Measurements from ENCODE around the gene C1orf105. TPM values are rescaled to one million over a fixed set of nuclear protein-coding genes. Genes with fewer than 3 reads are reported as not detected.

C1orf105 gene
- total and polyA plus RNA-seq, 8 donors: 0.37 TPM; not detected in 7

DNA sequence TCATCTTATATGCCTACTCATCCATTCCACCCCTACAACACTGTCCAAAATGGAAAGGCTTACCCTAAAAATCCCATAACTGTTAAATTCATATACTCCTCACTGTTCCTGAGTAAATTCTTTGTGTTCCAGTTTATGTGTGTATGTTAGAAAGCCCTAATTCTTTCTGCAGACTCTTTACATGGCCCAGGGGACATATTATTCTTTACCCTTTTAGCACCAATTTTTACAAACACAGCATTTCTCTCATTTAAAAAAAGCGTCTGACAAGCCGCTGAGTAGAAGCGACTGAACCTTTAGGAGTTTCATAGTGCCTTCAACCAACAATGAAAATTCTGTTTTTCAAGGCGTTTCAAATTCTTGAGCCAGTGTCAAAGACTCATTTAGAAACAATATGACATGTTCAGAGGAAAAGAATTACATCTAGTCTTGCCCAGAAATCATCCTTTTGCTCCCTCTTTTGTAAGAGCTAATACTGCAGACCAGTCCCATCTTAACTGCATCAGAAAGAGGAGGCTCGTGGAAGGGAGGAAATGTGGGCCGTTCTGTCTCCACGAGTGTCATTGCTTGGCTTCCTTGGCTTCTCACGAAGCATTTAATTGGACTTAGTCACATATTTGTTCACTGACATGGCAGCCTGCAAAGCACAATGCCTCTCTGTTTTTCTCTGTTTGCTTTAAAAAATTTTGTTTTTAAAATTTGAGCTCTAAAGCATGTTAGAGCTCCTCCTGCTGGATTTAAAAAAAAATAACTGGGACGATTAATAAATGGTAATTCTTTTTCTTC lies 21.3 kb upstream of the C1orf105 start:
- 35 to 44% (median 38%) methylated on average over 9 of the region's 9 CpGs for WGBS, 5 donors
- H3K27ac ChIP-seq: peak overlapping the region in 4 of 5 donors; percentile 23 to 72 (median 49)
- peak; percentile 28 to 90 for DNase-seq
- H3K27me3 ChIP-seq: no peaks in the 10 kb centered on the region
- intact Hi-C loops (cut with DNase I; ENCODE audit: low total_unique reads): no loop called here
- H3K4me1 ChIP-seq: peaks cover 6 to 48% (median 28%) of the 10 kb centered on the region in 4 donors
- no peak for TF ChIP-seq POLR2A (IDR thresholded peaks at IDR 0.05)
- peak in 2 of 3 donors; percentile 30 to 72 for TF ChIP-seq POLR2AphosphoS5 (IDR thresholded peaks at IDR 0.05)
- TF ChIP-seq, protein P1, sequence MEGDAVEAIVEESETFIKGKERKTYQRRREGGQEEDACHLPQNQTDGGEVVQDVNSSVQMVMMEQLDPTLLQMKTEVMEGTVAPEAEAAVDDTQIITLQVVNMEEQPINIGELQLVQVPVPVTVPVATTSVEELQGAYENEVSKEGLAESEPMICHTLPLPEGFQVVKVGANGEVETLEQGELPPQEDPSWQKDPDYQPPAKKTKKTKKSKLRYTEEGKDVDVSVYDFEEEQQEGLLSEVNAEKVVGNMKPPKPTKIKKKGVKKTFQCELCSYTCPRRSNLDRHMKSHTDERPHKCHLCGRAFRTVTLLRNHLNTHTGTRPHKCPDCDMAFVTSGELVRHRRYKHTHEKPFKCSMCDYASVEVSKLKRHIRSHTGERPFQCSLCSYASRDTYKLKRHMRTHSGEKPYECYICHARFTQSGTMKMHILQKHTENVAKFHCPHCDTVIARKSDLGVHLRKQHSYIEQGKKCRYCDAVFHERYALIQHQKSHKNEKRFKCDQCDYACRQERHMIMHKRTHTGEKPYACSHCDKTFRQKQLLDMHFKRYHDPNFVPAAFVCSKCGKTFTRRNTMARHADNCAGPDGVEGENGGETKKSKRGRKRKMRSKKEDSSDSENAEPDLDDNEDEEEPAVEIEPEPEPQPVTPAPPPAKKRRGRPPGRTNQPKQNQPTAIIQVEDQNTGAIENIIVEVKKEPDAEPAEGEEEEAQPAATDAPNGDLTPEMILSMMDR (IDR thresholded peaks at IDR 0.05): peak in 5 of 7 experiments; percentile 28 to 67 (median 48)
- no peaks in the 10 kb centered on the region for H3K9me3 ChIP-seq
- no peaks in the 10 kb centered on the region for H3K36me3 ChIP-seq
- H3K4me3 ChIP-seq: no peak overlapping the region

DNA sequence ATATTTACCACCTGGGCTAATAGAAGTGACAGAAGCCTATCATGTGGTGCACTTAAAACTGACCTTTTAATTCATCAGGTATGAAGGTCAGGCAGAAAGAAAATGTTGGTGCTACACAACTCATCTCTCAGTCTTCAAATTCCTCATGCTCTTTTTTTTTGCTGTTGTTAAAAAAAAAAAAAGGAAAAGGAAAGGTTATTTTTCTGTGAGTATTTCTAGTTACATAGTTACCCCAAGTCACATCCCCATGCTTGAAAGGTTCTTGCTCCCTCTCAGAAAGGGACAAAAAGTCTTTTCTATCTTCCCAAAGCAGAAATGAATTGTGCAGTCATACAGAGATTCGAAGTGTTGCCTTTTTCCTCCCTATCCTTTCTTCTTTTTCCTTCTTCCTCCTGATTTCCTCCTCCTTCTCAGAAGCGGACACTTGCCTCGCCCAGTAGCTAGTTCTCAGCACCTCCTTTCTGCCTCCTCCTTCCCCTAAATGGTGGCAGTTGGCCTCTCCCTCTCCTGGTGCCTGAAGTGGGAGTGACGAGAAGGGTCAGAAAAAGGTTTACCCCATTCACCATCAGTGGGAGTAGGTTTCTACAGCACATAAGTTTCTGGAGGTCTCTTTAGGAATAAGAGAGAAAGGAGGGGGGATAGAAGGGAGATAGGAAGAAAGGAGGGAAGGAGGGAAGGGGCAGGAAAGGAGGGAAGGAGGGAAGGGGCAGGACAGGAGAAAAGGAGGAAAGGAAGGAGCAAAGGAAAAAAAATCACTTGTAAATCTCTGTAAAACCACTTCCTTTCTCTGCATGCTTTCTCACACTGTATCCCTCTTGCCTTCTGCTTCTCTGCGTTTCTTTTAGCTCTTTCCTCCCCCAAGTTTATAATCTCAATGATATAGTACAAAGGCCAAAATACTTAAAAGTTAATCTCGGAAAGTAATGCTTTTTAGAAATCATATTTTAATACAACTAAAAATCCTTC lies 20.4 kb upstream of the C1orf105 start:
- H3K4me3 ChIP-seq: no peak overlapping the region
- TF ChIP-seq EP300 (IDR thresholded peaks at IDR 0.05): no peak
- TF ChIP-seq, protein P1 (IDR thresholded peaks at IDR 0.05): no peak
- TF ChIP-seq POLR2AphosphoS5 (IDR thresholded peaks at IDR 0.05): no peak
- TF ChIP-seq POLR2A (IDR thresholded peaks at IDR 0.05): no peak
- no peaks in the 10 kb centered on the region for H3K36me3 ChIP-seq
- no peaks in the 10 kb centered on the region for H3K27me3 ChIP-seq
- intact Hi-C loops (cut with DNase I; ENCODE audit: low total_unique reads): loop anchor here (10.0 kb wide), 1 partner anchor 315 kb away; no protein-coding TSS in a partner anchor
- 47 to 70% (median 55%) methylated on average over 6 of the region's 6 CpGs for WGBS, 5 donors
- H3K4me1 ChIP-seq: peaks cover 0 to 39% (median 21%) of the 10 kb centered on the region in 4 donors
- no peaks in the 10 kb centered on the region for H3K9me3 ChIP-seq
- no peak for DNase-seq
- H3K27ac ChIP-seq: peak overlapping the region in 3 of 5 donors; percentile 23 to 72 (median 45)

DNA sequence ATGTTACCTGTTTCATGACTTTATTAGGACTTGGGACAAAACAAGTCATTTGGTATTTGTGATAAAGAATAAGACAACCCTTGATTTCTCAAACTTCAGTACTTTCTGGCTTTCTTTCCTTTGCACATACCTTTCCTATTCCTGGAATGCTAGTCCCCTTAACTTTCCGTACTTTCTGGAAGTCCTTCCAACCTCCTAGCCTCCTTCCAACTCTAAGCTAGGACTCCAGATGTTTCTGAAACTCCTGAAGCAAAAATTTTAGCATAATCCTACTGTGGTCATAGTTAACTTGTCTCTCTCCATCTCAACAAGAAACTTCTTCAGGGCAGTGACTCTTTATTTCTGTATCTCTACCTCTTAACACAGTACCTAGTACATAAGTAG lies 19.8 kb upstream of the C1orf105 start:
- H3K4me1 ChIP-seq: peaks cover 0 to 39% (median 21%) of the 10 kb centered on the region in 4 donors
- no peaks in the 10 kb centered on the region for H3K27me3 ChIP-seq
- H3K9me3 ChIP-seq: no peaks in the 10 kb centered on the region
- peak overlapping the region in 2 of 5 donors; percentile 4 to 72 for H3K27ac ChIP-seq
- DNase-seq: no peak
- H3K4me3 ChIP-seq: no peak overlapping the region
- intact Hi-C loops (cut with DNase I; ENCODE audit: low total_unique reads): loop anchor here (10.0 kb wide), 1 partner anchor 316 kb away; no protein-coding TSS in a partner anchor
- WGBS, 5 donors: 55 to 73% (median 58%) methylated on average over 1 of the region's 1 CpG
- TF ChIP-seq, protein P1 (IDR thresholded peaks at IDR 0.05): no peak
- TF ChIP-seq POLR2A (IDR thresholded peaks at IDR 0.05) (no peak), EP300 (IDR thresholded peaks at IDR 0.05) (no peak), POLR2AphosphoS5 (IDR thresholded peaks at IDR 0.05) (no peak)
- H3K36me3 ChIP-seq: no peaks in the 10 kb centered on the region

DNA sequence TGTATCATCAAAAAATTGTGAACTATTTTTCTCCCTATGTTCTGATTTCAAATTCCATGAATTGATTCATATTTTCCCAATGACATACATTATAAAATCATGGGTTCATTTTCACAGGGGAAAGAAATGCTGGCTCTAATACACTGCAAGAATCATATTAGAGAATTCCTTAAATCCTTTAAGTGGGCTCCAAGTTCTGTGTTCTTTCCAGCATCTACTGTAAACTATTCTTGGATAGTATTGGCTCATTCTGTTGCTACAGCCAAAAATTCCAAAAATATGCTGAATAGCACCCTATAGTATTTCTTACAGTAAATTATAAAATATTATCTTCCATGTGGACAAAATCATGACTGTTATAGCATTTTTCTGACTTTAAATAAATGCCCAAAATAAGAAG lies 19.0 kb upstream of the C1orf105 start:
- Histone ChIP-seq H3K9me3 (no peaks in the 10 kb centered on the region), H3K27ac (no peak overlapping the region), H3K4me3 (no peak overlapping the region), H3K27me3 (no peaks in the 10 kb centered on the region), H3K4me1 (peaks cover 0 to 39% (median 21%) of the 10 kb centered on the region in 4 donors), H3K36me3 (no peaks in the 10 kb centered on the region)
- DNase-seq: no peak
- intact Hi-C loops (cut with DNase I; ENCODE audit: low total_unique reads): loop anchor here (10.0 kb wide), 1 partner anchor 317 kb away; no protein-coding TSS in a partner anchor
- TF ChIP-seq, protein P1 (IDR thresholded peaks at IDR 0.05): no peak
- no peak for TF ChIP-seq POLR2AphosphoS5 (IDR thresholded peaks at IDR 0.05)
- TF ChIP-seq POLR2A (IDR thresholded peaks at IDR 0.05): no peak
- TF ChIP-seq EP300 (IDR thresholded peaks at IDR 0.05): no peak
